ENCODE results near the gene DDOST. TPM values are rescaled to one million over a fixed set of nuclear protein-coding genes. Genes with fewer than 3 reads are reported as not detected.

The DDOST gene
- total RNA-seq, 6 donors from 2014 or later = 54.5 to 212 (median 141) TPM

GRCh38 chr1:20643080-20643479 is 18.1 kb downstream of the DDOST start:
- Histone ChIP-seq H3K27ac (no peak overlapping the region), H3K27me3 (no peaks in the 10 kb centered on the region), H3K9me3 (no peaks in the 10 kb centered on the region), H3K36me3 (peaks cover 28 to 89% (median 74%) of the 10 kb centered on the region in 4 donors), H3K4me1 (no peaks in the 10 kb centered on the region), H3K4me3 (no peak overlapping the region)
- no peak for DNase-seq
- no peak for TF ChIP-seq CTCF (IDR thresholded peaks at IDR 0.05)
- no peak for ATAC-seq (ENCODE audit: low FRiP score in 2 of 2)
- WGBS, 2 donors = 75 to 80% methylated on average over 6 of the region's 6 CpGs

- Histone ChIP-seq H3K4me3 (no peak overlapping the region), H3K36me3 (peaks cover 28 to 90% (median 76%) of the 10 kb centered on the region in 4 donors), H3K4me1 (no peaks in the 10 kb centered on the region), H3K27me3 (no peaks in the 10 kb centered on the region), H3K27ac (no peak overlapping the region), H3K9me3 (no peaks in the 10 kb centered on the region)
- no peak for DNase-seq
- TF ChIP-seq POLR2A (IDR thresholded peaks at IDR 0.05) = no peak
- no peak for TF ChIP-seq CTCF (IDR thresholded peaks at IDR 0.05)
- 78 to 81% methylated on average over 9 to 10 of the region's 10 CpGs for WGBS, 2 donors
- no peak for ATAC-seq (ENCODE audit: low FRiP score in 2 of 2)
Measured at GRCh38 chr1:20641975-20642374, 19.2 kb downstream of the DDOST start.

- H3K4me3 ChIP-seq = no peak overlapping the region
- no peak overlapping the region for H3K27ac ChIP-seq
- no peak for DNase-seq
- peak in 1 of 2 donors; percentile 78 for ATAC-seq (ENCODE audit: low FRiP score in 2 of 2)
- 36% methylated on average over 6 of the region's 6 CpGs for WGBS, 2 donors
- no peak for TF ChIP-seq POLR2A (IDR thresholded peaks at IDR 0.05)
- TF ChIP-seq CTCF (IDR thresholded peaks at IDR 0.05) = peak; percentile 35 to 70 (median 64)
- no peak for TF ChIP-seq EP300 (IDR thresholded peaks at IDR 0.05)
- no peak for TF ChIP-seq POLR2AphosphoS5 (IDR thresholded peaks at IDR 0.05)
- H3K36me3 ChIP-seq = peaks cover 27 to 75% (median 68%) of the 10 kb centered on the region in 4 donors
- no peaks in the 10 kb centered on the region for H3K27me3 ChIP-seq
- H3K9me3 ChIP-seq = no peaks in the 10 kb centered on the region
- peaks cover 0 to 3% (median 1%) of the 10 kb centered on the region in 4 donors for H3K4me1 ChIP-seq
Measured at GRCh38 chr1:20640183-20640597, 21.0 kb downstream of the DDOST start.

GRCh38 chr1:20636785-20637347 is 24.3 kb downstream of the DDOST start:
- no peak for ATAC-seq (ENCODE audit: low FRiP score in 2 of 2)
- peaks cover 18 to 43% (median 42%) of the 10 kb centered on the region in 4 donors for H3K36me3 ChIP-seq
- H3K9me3 ChIP-seq = no peaks in the 10 kb centered on the region
- WGBS, 2 donors = 84 to 94% methylated on average over 8 of the region's 8 CpGs
- H3K27ac ChIP-seq = no peak overlapping the region
- peaks cover 12 to 17% (median 14%) of the 10 kb centered on the region in 4 donors for H3K4me1 ChIP-seq
- TF ChIP-seq POLR2AphosphoS5 (IDR thresholded peaks at IDR 0.05) = no peak
- TF ChIP-seq CTCF (IDR thresholded peaks at IDR 0.05) = no peak
- TF ChIP-seq POLR2A (IDR thresholded peaks at IDR 0.05) = no peak
- no peak for TF ChIP-seq EP300 (IDR thresholded peaks at IDR 0.05)
- no peaks in the 10 kb centered on the region for H3K27me3 ChIP-seq
- H3K4me3 ChIP-seq = no peak overlapping the region
- no peak for DNase-seq

- DNase-seq (peak in 1 of 2 donors; percentile 81), ATAC-seq (ENCODE audit: low FRiP score in 2 of 2) (peak; percentile 42 to 72)
- TF ChIP-seq POLR2AphosphoS5 (IDR thresholded peaks at IDR 0.05) = no peak
- no peak for TF ChIP-seq EP300 (IDR thresholded peaks at IDR 0.05)
- no peak for TF ChIP-seq CTCF (IDR thresholded peaks at IDR 0.05)
- no peak for TF ChIP-seq POLR2A (IDR thresholded peaks at IDR 0.05)
- Histone ChIP-seq H3K9me3 (no peaks in the 10 kb centered on the region), H3K27ac (peak overlapping the region in 3 of 4 donors; percentile 95 to 97 (median 95)), H3K4me1 (peaks cover 12 to 17% (median 14%) of the 10 kb centered on the region in 4 donors), H3K4me3 (peak overlapping the region; percentile 85 to 98 (median 96)), H3K36me3 (peaks cover 15 to 26% (median 24%) of the 10 kb centered on the region in 4 donors), H3K27me3 (no peaks in the 10 kb centered on the region)
- 15 to 16% methylated on average over 4 of the region's 4 CpGs for WGBS, 2 donors
Measured at GRCh38 chr1:20634594-20635084, 26.5 kb downstream of the DDOST start.
